HUES48 (cell line): ENCODE results near the gene THSD4.
"Not testable (repeated sequence)": the region's sequence is repeated elsewhere in the genome, so short reads cannot be mapped to it uniquely, and the experiment has no call there.

Experiments used
- H3K27ac ChIP-seq: one replicate; pipeline ENCODE4 v1.7.0; 2013; ENCODE audit warnings: low read depth, low read length, inconsistent platforms
- H3K27me3 ChIP-seq: 2 replicates; pipeline ENCODE4 v1.6.1; 2013; ENCODE audit warnings: mild to moderate bottlenecking, low read length; ENCODE audit not compliant: control insufficient read depth, insufficient read depth
- H3K36me3 ChIP-seq: 2 replicates; pipeline ENCODE4 v1.6.1; 2013; ENCODE audit warnings: low read length; ENCODE audit not compliant: control insufficient read depth, insufficient read depth
- H3K4me1 ChIP-seq: 2 replicates; pipeline ENCODE4 v1.6.1; 2013; ENCODE audit warnings: mild to moderate bottlenecking, low read length; ENCODE audit not compliant: control insufficient read depth, insufficient read depth
- H3K4me3 ChIP-seq: 2 replicates; pipeline ENCODE4 v1.5.1; 2013; ENCODE audit warnings: mild to moderate bottlenecking, low read depth, low read length
- H3K9ac ChIP-seq: 2 replicates; pipeline ENCODE4 v1.6.1; 2013; ENCODE audit warnings: mild to moderate bottlenecking, low read depth, low read length, moderate library complexity
- H3K9me3 ChIP-seq: 2 replicates; pipeline ENCODE4 v1.6.1; 2013; ENCODE audit warnings: low read length; ENCODE audit not compliant: control insufficient read depth, insufficient read depth

Gene THSD4

GRCh38 chr15:71725207-71725955 lies 610.1 kb downstream of the THSD4 start:
- not testable (repeated sequence) for H3K27ac ChIP-seq

DNA sequence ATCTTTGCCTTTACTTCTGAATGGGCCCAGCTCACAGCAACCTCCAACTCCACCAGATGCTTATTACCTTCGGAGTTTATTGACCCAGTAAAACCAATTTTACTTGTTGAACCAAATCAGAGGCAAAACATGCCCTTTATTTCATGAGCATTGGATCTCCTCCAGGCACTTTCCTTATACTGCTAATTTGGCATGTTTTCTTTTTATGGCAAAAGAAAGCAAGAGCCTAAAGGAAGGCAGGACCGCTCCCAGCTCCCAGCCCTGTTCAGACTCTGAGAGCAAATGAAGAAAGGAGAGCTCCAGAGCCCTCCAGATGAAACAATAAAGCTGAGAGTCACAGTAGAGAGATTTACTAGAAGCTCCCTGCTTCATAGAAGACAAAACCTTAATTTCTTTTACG lies 613.6 kb downstream of the THSD4 start:
- Histone ChIP-seq H3K36me3 (no peaks in the 10 kb centered on the region), H3K27ac (no peak overlapping the region), H3K4me3 (no peak overlapping the region), H3K9ac (no peak overlapping the region), H3K27me3 (no peaks in the 10 kb centered on the region), H3K9me3 (no peaks in the 10 kb centered on the region), H3K4me1 (no peaks in the 10 kb centered on the region)

More at GRCh38 chr15:71725207-71725955, 610.1 kb downstream of the THSD4 start:
- H3K9me3 ChIP-seq, H3K4me1 ChIP-seq, H3K9ac ChIP-seq, H3K27me3 ChIP-seq, H3K36me3 ChIP-seq, H3K4me3 ChIP-seq: not testable (repeated sequence)

DNA sequence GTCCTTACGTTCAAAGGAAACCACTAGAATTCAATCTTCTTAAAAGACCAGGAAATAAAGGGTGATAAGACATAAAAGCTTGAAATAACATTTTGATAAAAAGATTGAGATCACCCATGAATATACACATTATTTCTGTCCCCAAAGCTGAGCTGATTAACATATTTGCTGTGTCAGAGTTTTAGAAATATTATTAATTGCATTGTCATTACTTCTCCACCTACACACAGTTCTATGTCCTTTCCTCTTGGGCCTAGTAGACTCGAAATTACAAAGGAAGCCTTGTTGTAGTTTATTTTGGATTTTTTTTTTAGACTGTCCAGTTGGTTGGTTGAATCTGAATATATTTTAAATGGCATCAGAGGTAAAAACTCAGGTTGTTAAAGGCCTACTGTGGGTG lies 614.0 kb downstream of the THSD4 start:
- Histone ChIP-seq H3K4me1 (no peaks in the 10 kb centered on the region), H3K4me3 (no peak overlapping the region), H3K9ac (no peak overlapping the region), H3K27ac (no peak overlapping the region), H3K9me3 (no peaks in the 10 kb centered on the region), H3K27me3 (no peaks in the 10 kb centered on the region), H3K36me3 (no peaks in the 10 kb centered on the region)

- no peaks in the 10 kb centered on the region for H3K36me3 ChIP-seq
- H3K4me3 ChIP-seq: no peak overlapping the region
- H3K9ac ChIP-seq: no peak overlapping the region
- H3K4me1 ChIP-seq: no peaks in the 10 kb centered on the region
- H3K27me3 ChIP-seq: no peaks in the 10 kb centered on the region
- H3K9me3 ChIP-seq: no peaks in the 10 kb centered on the region
- H3K27ac ChIP-seq: no peak overlapping the region
These were observed 615.2 kb downstream of the THSD4 start for GRCh38 chr15:71730277-71731144.

DNA sequence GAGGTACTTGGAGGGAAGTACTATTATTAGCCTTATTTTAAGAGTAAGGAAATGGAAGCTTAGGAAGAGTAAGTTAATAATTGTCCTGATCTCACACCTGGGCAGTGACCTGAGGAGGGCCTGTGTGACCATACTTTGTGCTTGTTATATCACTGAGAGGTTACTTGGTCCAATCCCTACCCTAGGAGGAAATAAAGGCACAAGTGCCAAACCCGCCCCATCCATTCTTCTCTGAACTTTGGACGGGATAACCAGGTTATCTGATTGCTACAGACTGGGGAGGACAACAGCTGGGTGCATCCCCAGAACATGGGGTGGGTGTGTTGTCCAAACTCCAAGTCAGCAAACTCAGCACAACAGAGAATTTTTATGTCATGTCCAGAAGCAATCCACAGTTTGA lies 617.4 kb downstream of the THSD4 start:
- Histone ChIP-seq H3K27me3 (no peaks in the 10 kb centered on the region), H3K9ac (no peak overlapping the region), H3K4me3 (no peak overlapping the region), H3K36me3 (no peaks in the 10 kb centered on the region), H3K27ac (no peak overlapping the region), H3K4me1 (no peaks in the 10 kb centered on the region), H3K9me3 (no peaks in the 10 kb centered on the region)

DNA sequence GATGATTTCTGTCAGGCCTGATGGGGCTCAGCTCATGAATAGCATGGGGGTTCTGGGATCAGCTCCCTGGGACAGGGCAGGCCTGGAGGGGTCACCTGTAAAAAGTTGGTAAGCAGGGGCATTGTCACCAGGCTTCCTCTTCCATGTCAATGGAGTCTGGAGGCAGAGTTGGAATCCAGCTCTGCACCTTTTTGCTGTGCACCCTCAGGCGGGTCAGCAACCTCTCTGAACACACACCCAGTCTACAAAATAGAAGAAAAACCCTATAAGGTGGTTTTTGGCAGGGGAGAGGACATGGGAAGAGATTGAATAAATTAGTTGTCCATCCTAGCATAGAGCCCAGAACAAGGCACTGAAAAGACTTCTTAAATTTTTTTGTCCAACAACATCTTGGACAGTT lies 617.9 kb downstream of the THSD4 start:
- Histone ChIP-seq H3K9me3 (no peaks in the 10 kb centered on the region), H3K4me1 (no peaks in the 10 kb centered on the region), H3K27me3 (no peaks in the 10 kb centered on the region), H3K9ac (no peak overlapping the region), H3K27ac (no peak overlapping the region), H3K4me3 (no peak overlapping the region), H3K36me3 (no peaks in the 10 kb centered on the region)

GRCh38 chr15:71734709-71735384 lies 619.6 kb downstream of the THSD4 start:
- H3K4me3 ChIP-seq: no peak overlapping the region
- H3K4me1 ChIP-seq: no peaks in the 10 kb centered on the region
- no peaks in the 10 kb centered on the region for H3K36me3 ChIP-seq
- H3K9ac ChIP-seq: no peak overlapping the region
- no peaks in the 10 kb centered on the region for H3K27me3 ChIP-seq
- no peaks in the 10 kb centered on the region for H3K9me3 ChIP-seq
- H3K27ac ChIP-seq: no peak overlapping the region

DNA sequence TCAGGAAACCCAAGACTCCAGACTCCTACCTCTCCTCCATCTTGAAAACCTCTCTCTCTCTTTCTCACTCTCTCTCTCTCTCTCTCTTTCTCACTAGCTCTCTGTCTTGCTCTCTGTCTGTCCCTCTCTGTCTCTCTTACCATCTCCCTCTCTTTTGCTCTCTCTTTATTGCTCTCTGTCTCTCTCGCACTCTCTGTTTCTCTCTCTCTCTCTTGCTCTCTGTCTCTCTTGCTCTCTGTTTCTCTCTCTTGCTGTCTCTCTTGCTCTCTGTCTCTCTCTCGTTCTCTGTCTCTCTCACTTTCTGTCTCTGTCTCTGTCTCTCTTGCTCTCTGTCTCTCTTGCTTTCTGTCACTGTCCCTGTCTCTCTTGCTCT lies 620.1 kb downstream of the THSD4 start:
- no peaks in the 10 kb centered on the region for H3K4me1 ChIP-seq
- no peaks in the 10 kb centered on the region for H3K9me3 ChIP-seq
- H3K9ac ChIP-seq: no peak overlapping the region
- no peak overlapping the region for H3K4me3 ChIP-seq
- no peaks in the 10 kb centered on the region for H3K27me3 ChIP-seq
- no peak overlapping the region for H3K27ac ChIP-seq
- H3K36me3 ChIP-seq: no peaks in the 10 kb centered on the region

DNA sequence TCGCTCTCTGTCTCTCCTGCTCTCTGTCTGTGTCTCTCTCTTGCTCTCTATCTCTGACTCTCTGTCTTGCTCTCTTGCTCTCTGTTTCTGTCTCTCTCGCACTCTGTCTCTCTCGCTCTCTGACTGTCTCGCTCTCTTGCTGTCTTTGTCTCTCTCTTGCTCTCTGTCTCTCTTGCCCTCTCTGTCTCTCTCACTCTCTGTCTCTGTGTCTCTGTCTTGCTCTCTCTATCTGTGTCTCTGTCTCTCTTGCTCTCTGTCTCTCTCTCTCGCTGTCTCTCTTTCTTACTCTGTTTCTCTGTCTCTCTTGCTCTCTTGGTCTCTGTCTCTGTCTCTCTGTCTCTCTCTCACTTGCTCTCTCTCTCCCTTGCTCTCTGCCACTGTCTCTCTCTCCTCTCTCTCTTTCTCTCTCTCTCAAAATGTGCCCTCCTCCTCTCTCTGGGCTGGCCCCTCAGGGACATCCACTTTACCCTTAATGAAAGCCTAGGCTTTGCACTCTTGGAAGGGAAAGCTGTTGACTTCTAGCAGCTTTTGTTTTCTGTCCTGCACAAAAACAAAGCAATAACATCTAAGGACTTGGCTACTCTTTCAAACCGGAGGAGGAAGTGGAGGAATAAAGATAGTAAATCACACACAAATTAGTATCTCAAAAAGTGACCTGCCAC lies 621.1 kb downstream of the THSD4 start:
- H3K4me1 ChIP-seq: no peaks in the 10 kb centered on the region
- no peak overlapping the region for H3K27ac ChIP-seq
- no peaks in the 10 kb centered on the region for H3K36me3 ChIP-seq

GRCh38 chr15:71737761-71738160 lies 622.5 kb downstream of the THSD4 start:
- Histone ChIP-seq H3K9ac (no peak overlapping the region), H3K27me3 (no peaks in the 10 kb centered on the region), H3K9me3 (no peaks in the 10 kb centered on the region), H3K36me3 (no peaks in the 10 kb centered on the region), H3K27ac (no peak overlapping the region), H3K4me1 (no peaks in the 10 kb centered on the region), H3K4me3 (no peak overlapping the region)

More for the DNA sequence above, 621.1 kb downstream of the THSD4 start:
- Histone ChIP-seq H3K9me3 (no peaks in the 10 kb centered on the region), H3K9ac (no peak overlapping the region), H3K4me3 (no peak overlapping the region), H3K27me3 (no peaks in the 10 kb centered on the region)
